ENCODE data around the gene FUT1. TPM values are rescaled to one million over a fixed set of nuclear protein-coding genes. Genes with fewer than 3 reads are reported as not detected.
A peak's percentile ranks its signal among the peaks of the same experiment; 100 is the strongest.
"Not testable (repeated sequence)": the region's sequence is repeated elsewhere in the genome, so short reads cannot be mapped to it uniquely, and the experiment has no call there.

FUT1 gene
- total RNA-seq, 8 experiments from 2014 or later: 0.13 to 3.7 (median 0.47) TPM

- no peak overlapping the region for H3K4me3 ChIP-seq
- peaks cover 0 to 7% of the 10 kb centered on the region in 2 donors for H3K4me1 ChIP-seq (replicated peaks in 1 of 2)
- no peak overlapping the region for H3K27ac ChIP-seq
- 74 to 100% (median 99%) methylated on average over 3 to 6 of the region's 9 CpGs; no CpG with 5 or more reads in 4 of the 10 experiments for WGBS, 10 experiments
- in situ Hi-C loops (cut with MboI; ENCODE audit: low pct_unique_long_range_greater_than_20kb in 2 of 9, low sequenced_read_pairs in 9 of 9, unreplicated experiment in 9 of 9): no loop called here
- ATAC-seq (replicated peaks in 6 of 8): no peak
Measured at GRCh38 chr19:48734625-48735024, 17.8 kb downstream of the FUT1 start.

GRCh38 chr19:48731452-48731851 is 21.0 kb downstream of the FUT1 start:
- in situ Hi-C loops (cut with MboI; ENCODE audit: low pct_unique_long_range_greater_than_20kb in 2 of 9, low sequenced_read_pairs in 9 of 9, unreplicated experiment in 9 of 9): no loop called here
- no peak overlapping the region for H3K4me3 ChIP-seq
- H3K27ac ChIP-seq: no peak overlapping the region
- ATAC-seq (replicated peaks in 6 of 8): no peak
- WGBS, 10 experiments: 0 to 100% (median 61%) methylated on average over 1 to 4 of the region's 4 CpGs; no CpG with 5 or more reads in 2 of the 10 experiments
- peaks cover 0 to 3% of the 10 kb centered on the region in 2 donors for H3K4me1 ChIP-seq (replicated peaks in 1 of 2)

- Histone ChIP-seq H3K27ac (no peak overlapping the region), H3K4me3 (no peak overlapping the region), H3K4me1 (replicated peaks in 1 of 2) (peaks cover 9 to 10% of the 10 kb centered on the region in 2 donors)
- peak in 1 of 8 experiments; percentile 74 for ATAC-seq (replicated peaks in 6 of 8)
- in situ Hi-C loops (cut with MboI; ENCODE audit: low pct_unique_long_range_greater_than_20kb in 2 of 9, low sequenced_read_pairs in 9 of 9, unreplicated experiment in 9 of 9): no loop called here
- WGBS, 10 experiments: 26 to 95% (median 84%) methylated on average over 4 to 27 of the region's 77 CpGs; no CpG with 5 or more reads in 4 of the 10 experiments
Measured at GRCh38 chr19:48728911-48729664, 23.4 kb downstream of the FUT1 start.

DNA sequence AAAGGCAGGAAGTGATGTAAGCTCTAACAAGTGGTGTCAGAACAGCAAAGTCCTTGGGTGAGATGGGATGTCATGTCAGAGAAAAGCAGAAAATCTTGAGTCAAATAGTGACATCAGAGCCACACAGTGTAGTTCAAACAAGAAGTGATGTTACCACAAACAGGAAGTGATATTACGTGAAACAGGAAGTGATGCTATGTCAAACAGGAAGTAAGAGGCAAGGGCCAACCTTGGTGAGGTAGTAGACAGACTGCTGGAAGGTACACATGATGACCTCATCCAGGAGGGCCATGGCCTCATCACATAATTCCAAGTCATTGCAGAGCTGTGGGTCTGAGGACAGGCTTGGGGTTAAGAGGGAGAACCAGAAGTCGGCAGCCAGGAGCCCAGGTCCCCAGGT is 25.9 kb downstream of the FUT1 start:
- in situ Hi-C loops (cut with MboI; ENCODE audit: low pct_unique_long_range_greater_than_20kb in 2 of 9, low sequenced_read_pairs in 9 of 9, unreplicated experiment in 9 of 9): no loop called here
- Histone ChIP-seq H3K4me3 (no peak overlapping the region), H3K27ac (no peak overlapping the region), H3K4me1 (replicated peaks in 1 of 2) (peaks cover 9 to 10% of the 10 kb centered on the region in 2 donors)
- 80 to 100% (median 86%) methylated on average over 1 to 2 of the region's 2 CpGs; no CpG with 5 or more reads in 4 of the 10 experiments for WGBS, 10 experiments
- peak in 3 of 8 experiments; percentile 28 to 74 (median 42) for ATAC-seq (replicated peaks in 6 of 8)

- in situ Hi-C loops (cut with MboI; ENCODE audit: low pct_unique_long_range_greater_than_20kb in 2 of 9, low sequenced_read_pairs in 9 of 9, unreplicated experiment in 9 of 9): no loop called here
- 0 to 100% (median 49%) methylated on average over 1 to 8 of the region's 11 CpGs for WGBS, 10 experiments
- no peak overlapping the region for H3K4me3 ChIP-seq
Measured at GRCh38 chr19:48724796-48725753, 27.4 kb downstream of the FUT1 start.

GRCh38 chr19:48722196-48722708 is 30.2 kb downstream of the FUT1 start:
- H3K27ac ChIP-seq: no peak overlapping the region
- no peak overlapping the region for H3K4me3 ChIP-seq
- in situ Hi-C loops (cut with MboI; ENCODE audit: low pct_unique_long_range_greater_than_20kb in 2 of 9, low sequenced_read_pairs in 9 of 9, unreplicated experiment in 9 of 9): no loop called here
- H3K4me1 ChIP-seq (replicated peaks in 1 of 2): peaks cover 20 to 27% of the 10 kb centered on the region in 2 donors
- 40 to 100% (median 75%) methylated on average over 3 to 10 of the region's 11 CpGs; no CpG with 5 or more reads in 2 of the 10 experiments for WGBS, 10 experiments
- ATAC-seq (replicated peaks in 6 of 8): no peak

More at GRCh38 chr19:48724796-48725753, 27.4 kb downstream of the FUT1 start:
- peak in 5 of 8 experiments; percentile 11 to 29 (median 21) for ATAC-seq (replicated peaks in 6 of 8)
- H3K4me1 ChIP-seq (replicated peaks in 1 of 2): peaks cover 12 to 13% of the 10 kb centered on the region in 2 donors
- peak overlapping the region; percentile 50 to 58 for H3K27ac ChIP-seq

GRCh38 chr19:48720613-48721296 is 31.7 kb downstream of the FUT1 start:
- 0 to 3% (median 1%) methylated on average over 5 to 20 of the region's 42 CpGs; no CpG with 5 or more reads in 5 of the 10 experiments for WGBS, 10 experiments
- in situ Hi-C loops (cut with MboI; ENCODE audit: low pct_unique_long_range_greater_than_20kb in 2 of 9, low sequenced_read_pairs in 9 of 9, unreplicated experiment in 9 of 9): no loop called here
- Histone ChIP-seq H3K4me3 (peak overlapping the region; percentile 50 to 81 (median 56)), H3K4me1 (replicated peaks in 1 of 2) (peaks cover 30 to 37% of the 10 kb centered on the region in 2 donors), H3K27ac (peak overlapping the region; percentile 82 to 87)
- ATAC-seq (replicated peaks in 6 of 8): peak; percentile 86 to 92 (median 89)

- peak in 5 of 8 experiments; percentile 0 to 27 (median 1) for ATAC-seq (replicated peaks in 6 of 8)
- H3K4me3 ChIP-seq: peak overlapping the region in 3 of 5 donors; percentile 50 to 56 (median 53)
- WGBS, 10 experiments: 0 to 49% (median 7%) methylated on average over 2 to 5 of the region's 12 CpGs; no CpG with 5 or more reads in 5 of the 10 experiments
- in situ Hi-C loops (cut with MboI; ENCODE audit: low pct_unique_long_range_greater_than_20kb in 2 of 9, low sequenced_read_pairs in 9 of 9, unreplicated experiment in 9 of 9): no loop called here
- no peak overlapping the region for H3K27ac ChIP-seq
- peaks cover 27 to 35% of the 10 kb centered on the region in 2 donors for H3K4me1 ChIP-seq (replicated peaks in 1 of 2)
Measured at GRCh38 chr19:48720251-48720612, 32.2 kb downstream of the FUT1 start.

DNA sequence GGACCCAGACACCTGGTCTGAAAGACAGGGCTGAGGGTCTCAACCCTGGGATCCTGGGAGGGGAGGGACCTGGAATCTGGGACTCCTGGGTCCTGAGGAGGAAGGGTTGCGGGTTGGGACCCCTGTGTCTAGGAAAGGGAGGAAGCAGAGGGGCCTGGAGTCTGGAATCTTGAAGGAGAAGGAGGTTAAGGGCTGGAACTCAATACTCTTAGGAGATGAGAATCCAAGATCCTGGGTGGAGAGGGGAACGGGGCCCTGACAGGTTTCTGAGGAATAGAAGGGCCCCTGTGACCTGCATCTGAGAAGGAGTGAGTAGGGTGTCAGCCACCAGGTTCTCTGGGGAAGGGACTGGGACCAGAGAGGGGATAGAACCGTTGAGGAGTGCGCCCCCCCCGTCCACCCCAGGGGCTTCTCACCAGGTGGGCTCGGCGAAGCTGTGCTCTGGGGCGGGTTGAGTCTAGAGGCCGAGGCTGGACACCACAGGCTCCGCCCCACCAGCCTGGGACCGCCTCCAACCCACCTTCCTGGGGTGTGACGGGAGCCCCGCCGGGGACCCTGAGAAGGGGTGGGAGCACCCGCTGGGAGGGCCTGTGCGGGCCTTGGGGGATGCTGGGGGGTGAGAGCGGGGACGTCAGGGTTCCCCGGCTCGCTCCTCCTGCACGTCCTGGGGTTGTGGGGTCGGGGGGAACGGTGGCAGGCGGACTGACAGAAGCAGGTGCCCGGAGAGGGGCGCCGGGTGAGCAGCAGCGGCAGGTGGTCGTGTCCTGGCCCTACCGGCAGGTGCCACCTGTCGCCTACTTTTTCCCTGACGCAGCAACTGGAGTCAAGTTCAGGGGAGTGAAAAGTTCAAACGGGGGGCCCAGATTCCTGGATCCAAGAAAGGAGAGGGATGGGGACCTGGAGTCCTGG is 32.9 kb downstream of the FUT1 start, which contains the start of gene MAMSTR:
MAMSTR (minus strand) TSS at position 463 of the 909 bp plus-strand sequence. CDS start 694 bp downstream, outside the sequence.
- WGBS, 10 experiments: 74 to 100% (median 97%) methylated on average over 1 to 9 of the region's 33 CpGs; no CpG with 5 or more reads in 3 of the 10 experiments
- Histone ChIP-seq H3K4me1 (replicated peaks in 1 of 2) (peaks cover 21 to 35% of the 10 kb centered on the region in 2 donors), H3K4me3 (peak within 1 kb of the TSS in 3 of 5 donors; percentile 50 to 56 (median 53)), H3K27ac (peak within 1 kb of the TSS in 1 of 2 donors; percentile 20)
- in situ Hi-C loops (cut with MboI; ENCODE audit: low pct_unique_long_range_greater_than_20kb in 2 of 9, low sequenced_read_pairs in 9 of 9, unreplicated experiment in 9 of 9): no loop called here
- no peak for ATAC-seq (replicated peaks in 6 of 8)

GRCh38 chr19:48718711-48719231 is 33.7 kb downstream of the FUT1 start:
- ATAC-seq (replicated peaks in 6 of 8): no peak
- Histone ChIP-seq H3K4me1 (replicated peaks in 1 of 2) (peaks cover 21 to 35% of the 10 kb centered on the region in 2 donors), H3K27ac (peak overlapping the region in 1 of 2 donors; percentile 20), H3K4me3 (no peak overlapping the region)
- in situ Hi-C loops (cut with MboI; ENCODE audit: low pct_unique_long_range_greater_than_20kb in 2 of 9, low sequenced_read_pairs in 9 of 9, unreplicated experiment in 9 of 9): no loop called here
- WGBS, 10 experiments: 17 to 100% (median 49%) methylated on average over 1 to 7 of the region's 15 CpGs; no CpG with 5 or more reads in 3 of the 10 experiments

- H3K27ac ChIP-seq; H3K4me3 ChIP-seq; in situ Hi-C loops (cut with MboI; ENCODE audit: low pct_unique_long_range_greater_than_20kb in 2 of 9, low sequenced_read_pairs in 9 of 9, unreplicated experiment in 9 of 9); ATAC-seq (replicated peaks in 6 of 8): not testable (repeated sequence)
- peaks cover 21 to 35% of the 10 kb centered on the region in 2 donors for H3K4me1 ChIP-seq (replicated peaks in 1 of 2)
- 89 to 100% (median 95%) methylated on average over 1 to 10 of the region's 13 CpGs; no CpG with 5 or more reads in 1 of the 10 experiments for WGBS, 10 experiments
Measured at GRCh38 chr19:48718106-48718505, 34.3 kb downstream of the FUT1 start.

Measured in motor neuron (in vitro differentiated cells).